ENCODE results near the gene LRRC56.

DNA sequence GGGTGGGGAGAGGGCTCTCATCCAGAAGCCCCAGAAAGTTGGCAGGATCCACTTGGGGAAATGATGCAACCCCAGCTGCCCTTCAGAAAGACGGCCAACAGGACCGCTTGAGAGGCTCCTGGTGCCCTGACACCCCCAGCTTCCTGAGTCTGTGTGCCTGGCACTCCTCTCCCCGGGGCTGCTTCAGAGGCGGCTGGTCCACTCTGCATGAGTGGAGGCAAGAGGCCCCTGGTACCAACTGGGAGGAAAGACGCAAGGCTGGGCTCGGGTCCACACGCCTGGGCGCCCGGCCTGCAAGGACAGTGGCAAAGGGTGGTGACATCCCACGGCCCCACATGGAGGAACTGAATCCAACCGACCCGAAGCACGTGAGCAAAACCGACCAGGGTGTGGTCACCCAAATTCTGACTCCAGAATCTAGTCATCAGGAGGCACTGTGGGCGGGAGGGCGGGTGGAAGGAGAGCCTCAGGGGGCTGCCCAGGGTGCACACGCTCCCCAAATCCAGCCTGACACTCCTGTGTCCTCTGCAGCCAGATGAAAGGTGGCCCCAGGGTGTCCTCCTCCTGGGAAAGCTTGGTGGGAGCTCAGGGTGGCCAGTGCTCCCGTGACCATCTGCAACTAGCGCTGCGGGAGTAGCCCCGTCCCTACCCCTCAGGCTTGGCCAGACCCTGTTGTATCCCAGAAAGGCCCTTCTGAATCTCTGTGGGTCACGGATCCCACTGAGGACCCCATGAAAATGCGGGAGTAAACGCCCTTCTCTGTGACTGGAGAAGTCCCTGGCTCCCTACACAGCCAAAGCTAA lies 33.9 kb upstream of the LRRC56 start:
- TF ChIP-seq, protein P1, sequence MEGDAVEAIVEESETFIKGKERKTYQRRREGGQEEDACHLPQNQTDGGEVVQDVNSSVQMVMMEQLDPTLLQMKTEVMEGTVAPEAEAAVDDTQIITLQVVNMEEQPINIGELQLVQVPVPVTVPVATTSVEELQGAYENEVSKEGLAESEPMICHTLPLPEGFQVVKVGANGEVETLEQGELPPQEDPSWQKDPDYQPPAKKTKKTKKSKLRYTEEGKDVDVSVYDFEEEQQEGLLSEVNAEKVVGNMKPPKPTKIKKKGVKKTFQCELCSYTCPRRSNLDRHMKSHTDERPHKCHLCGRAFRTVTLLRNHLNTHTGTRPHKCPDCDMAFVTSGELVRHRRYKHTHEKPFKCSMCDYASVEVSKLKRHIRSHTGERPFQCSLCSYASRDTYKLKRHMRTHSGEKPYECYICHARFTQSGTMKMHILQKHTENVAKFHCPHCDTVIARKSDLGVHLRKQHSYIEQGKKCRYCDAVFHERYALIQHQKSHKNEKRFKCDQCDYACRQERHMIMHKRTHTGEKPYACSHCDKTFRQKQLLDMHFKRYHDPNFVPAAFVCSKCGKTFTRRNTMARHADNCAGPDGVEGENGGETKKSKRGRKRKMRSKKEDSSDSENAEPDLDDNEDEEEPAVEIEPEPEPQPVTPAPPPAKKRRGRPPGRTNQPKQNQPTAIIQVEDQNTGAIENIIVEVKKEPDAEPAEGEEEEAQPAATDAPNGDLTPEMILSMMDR (IDR thresholded peaks at IDR 0.05; ENCODE audit: poor library complexity), result no peak
- TF ChIP-seq EZH2phosphoT487 (IDR thresholded peaks at IDR 0.05; ENCODE audit: low read depth, severe bottlenecking, unreplicated experiment), result no peak
- TF ChIP-seq EZH2 (IDR thresholded peaks at IDR 0.05; ENCODE audit: borderline replicate concordance), result no peak

Measured in hepatocyte (in vitro differentiated cells).